ENCODE measurements around the gene KRTDAP. TPM values are rescaled to one million over a fixed set of nuclear protein-coding genes. Genes with fewer than 3 reads are reported as not detected.

The KRTDAP gene
- total and polyA plus RNA-seq, 2 donors (not counting 3 experiments of a cell fraction or from before 2014, with no cell fraction given) = not detected

GRCh38 chr19:35460608-35461007 lies 29.7 kb downstream of the KRTDAP start:
- DNase-seq (ENCODE audit: low read depth, low spot score) = no peak
- Histone ChIP-seq H4K20me1 (replicated peaks; ENCODE audit: control insufficient read depth, extremely low read depth, insufficient read depth, low read length) (no peaks in the 10 kb centered on the region), H3K9ac (replicated peaks; ENCODE audit: extremely low read depth, insufficient read depth, low read length) (no peak overlapping the region), H3K4me2 (ENCODE audit: insufficient read depth, low read length) (no peak overlapping the region), H3K27ac (ENCODE audit: insufficient read depth, low read depth, low read length) (no peak overlapping the region), H2AFZ (ENCODE audit: low read depth, low read length) (no peak overlapping the region), H3K36me3 (ENCODE audit: control insufficient read depth in 2 of 2, extremely low read depth in 1 of 2, insufficient read depth in 2 of 2, low read length in 2 of 2) (no peaks in the 10 kb centered on the region), H3K4me3 (replicated peaks in 1 of 3; ENCODE audit: insufficient read depth in 1 of 3, low read depth in 1 of 3, low read length in 3 of 3) (no peak overlapping the region), H3K79me2 (ENCODE audit: control insufficient read depth, insufficient read depth, low read length) (no peaks in the 10 kb centered on the region), H3K9me3 (replicated peaks; ENCODE audit: control insufficient read depth, insufficient read depth, low read length) (no peaks in the 10 kb centered on the region), H3K4me1 (ENCODE audit: control insufficient read depth, extremely low read depth, insufficient read depth, low read length) (no peaks in the 10 kb centered on the region), H3K9me1 (replicated peaks; ENCODE audit: control insufficient read depth, extremely low read depth, insufficient read depth, low read length) (no peaks in the 10 kb centered on the region), H3K27me3 (ENCODE audit: control insufficient read depth in 2 of 2, insufficient read depth in 2 of 2, low read length in 2 of 2) (no peaks in the 10 kb centered on the region)
- CTCF ChIA-PET = no interaction called here
- intact Hi-C loops (cut with micrococcal nuclease) = no loop called here
- no TSS peak for BruUV-seq (replicated peaks)
- FAIRE-seq = no peak
- dilution Hi-C loops (cut with MboI; ENCODE audit: extremely low pct_ligation_motif_present, low sequenced_read_pairs) = no loop called here
- POLR2A ChIA-PET = interaction anchor here (0.7 kb wide), 1 partner anchor 26 kb away, joined by 5 read pairs; no protein-coding TSS in a partner anchor
- TF ChIP-seq FOS (IDR thresholded peaks at IDR 0.05; ENCODE audit: borderline replicate concordance, insufficient read depth, low read length) = no peak
- TF ChIP-seq CTCF (IDR thresholded peaks at IDR 0.05; ENCODE audit: extremely low read depth in 1 of 2, insufficient read depth in 1 of 2, low read depth in 1 of 2, low read length in 2 of 2) = no peak
- TF ChIP-seq MYC (IDR thresholded peaks at IDR 0.05; ENCODE audit: low read depth, low read length) = no peak
- no peak for TF ChIP-seq JUN (IDR thresholded peaks at IDR 0.05; ENCODE audit: borderline replicate concordance, insufficient read depth, insufficient read length, low read depth)
- TF ChIP-seq GATA2 (IDR thresholded peaks at IDR 0.05; ENCODE audit: insufficient read depth, insufficient read length, low read depth, low read length) = no peak
- TF ChIP-seq, protein P1, sequence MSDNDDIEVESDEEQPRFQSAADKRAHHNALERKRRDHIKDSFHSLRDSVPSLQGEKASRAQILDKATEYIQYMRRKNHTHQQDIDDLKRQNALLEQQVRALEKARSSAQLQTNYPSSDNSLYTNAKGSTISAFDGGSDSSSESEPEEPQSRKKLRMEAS (IDR thresholded peaks at IDR 0.05; ENCODE audit: insufficient read depth, insufficient read length) = no peak
- no peak for TF ChIP-seq POLR2A (IDR thresholded peaks at IDR 0.05; ENCODE audit: low read depth, low read length)
